Gastrocnemius medialis (tissue), 4 donors: ENCODE data around the gene CCDC91.

ENCODE experiments used
- POLR2A ChIP-seq, 2 donors: fragments of 450-650 bp; IDR thresholded peaks; one replicate each; pipeline ENCODE4 v1.6.1; 2017; ENCODE audit warnings: antibody characterized with exemption in 2 of 2, mild to moderate bottlenecking in 2 of 2, moderate library complexity in 2 of 2
- TF ChIP-seq, protein P1 (sequence below), 5 experiments: fragments of 450-650 bp in 3 of 5; fragments of 200-600 bp in 2 of 5; sonication (generic) in 2 of 5; IDR thresholded peaks in 4 of 5; conservative IDR thresholded peaks in 1 of 5; 1 replicate in 4 of 5; 2 replicates in 1 of 5; pipeline ENCODE4 v1.5.1; 2016 to 2019; ENCODE audit warnings: antibody characterized with exemption in 5 of 5, mild to moderate bottlenecking in 3 of 5, moderate library complexity in 3 of 5

DNA sequence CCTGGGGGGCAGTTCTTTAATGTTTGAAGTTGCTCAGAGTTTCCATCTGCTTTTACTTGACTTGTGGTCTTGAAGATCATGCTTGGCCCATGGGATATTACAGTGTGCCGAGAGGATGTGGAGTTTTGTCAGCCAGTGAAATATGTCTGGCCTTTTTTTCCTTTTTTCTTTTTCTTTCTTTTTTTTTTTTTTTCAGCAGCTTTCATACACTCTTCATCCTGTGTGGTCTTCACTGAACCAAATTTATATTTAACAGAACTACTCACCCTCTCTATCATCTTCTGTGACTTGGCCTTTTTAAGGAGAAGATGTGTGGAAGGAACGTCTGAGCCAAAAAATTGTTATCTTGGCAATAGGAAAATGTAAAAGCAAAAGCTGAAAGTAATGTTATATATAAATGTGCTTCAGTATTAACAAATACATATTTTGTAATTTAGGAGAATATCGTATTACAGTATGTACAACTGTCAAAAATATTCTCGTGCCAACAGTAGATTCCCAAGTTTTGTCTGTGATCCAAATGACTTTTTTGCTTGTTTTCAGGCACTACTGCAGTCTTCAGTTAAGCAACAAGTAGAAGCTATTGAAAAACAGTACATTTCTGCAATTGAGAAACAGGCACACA lies 200.6 kb downstream of the CCDC91 start:
- TF ChIP-seq POLR2A (IDR thresholded peaks at IDR 0.05) = no peak
- TF ChIP-seq, protein P1, sequence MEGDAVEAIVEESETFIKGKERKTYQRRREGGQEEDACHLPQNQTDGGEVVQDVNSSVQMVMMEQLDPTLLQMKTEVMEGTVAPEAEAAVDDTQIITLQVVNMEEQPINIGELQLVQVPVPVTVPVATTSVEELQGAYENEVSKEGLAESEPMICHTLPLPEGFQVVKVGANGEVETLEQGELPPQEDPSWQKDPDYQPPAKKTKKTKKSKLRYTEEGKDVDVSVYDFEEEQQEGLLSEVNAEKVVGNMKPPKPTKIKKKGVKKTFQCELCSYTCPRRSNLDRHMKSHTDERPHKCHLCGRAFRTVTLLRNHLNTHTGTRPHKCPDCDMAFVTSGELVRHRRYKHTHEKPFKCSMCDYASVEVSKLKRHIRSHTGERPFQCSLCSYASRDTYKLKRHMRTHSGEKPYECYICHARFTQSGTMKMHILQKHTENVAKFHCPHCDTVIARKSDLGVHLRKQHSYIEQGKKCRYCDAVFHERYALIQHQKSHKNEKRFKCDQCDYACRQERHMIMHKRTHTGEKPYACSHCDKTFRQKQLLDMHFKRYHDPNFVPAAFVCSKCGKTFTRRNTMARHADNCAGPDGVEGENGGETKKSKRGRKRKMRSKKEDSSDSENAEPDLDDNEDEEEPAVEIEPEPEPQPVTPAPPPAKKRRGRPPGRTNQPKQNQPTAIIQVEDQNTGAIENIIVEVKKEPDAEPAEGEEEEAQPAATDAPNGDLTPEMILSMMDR (IDR thresholded peaks at IDR 0.05 in 4 of 5, conservative IDR thresholded peaks at IDR 0.05 in 1 of 5) = no peak
